GM21528 (cell line): Measurements from ENCODE around the gene MAGI2.

Experiments used
- ATAC-seq: cut with Tn5 transposase; IDR thresholded peaks from one replicate; pipeline ENCODE4 v1.9.1; 2021; ENCODE audit warnings: mild to moderate bottlenecking, moderate library complexity; ENCODE audit not compliant: unreplicated experiment, low FRiP score

MAGI2 gene

GRCh38 chr7:78047800-78048199 is 1405.7 kb downstream of the MAGI2 start:
- no peak for ATAC-seq

GRCh38 chr7:78043159-78043558 is 1410.3 kb downstream of the MAGI2 start:
- no peak for ATAC-seq

- no peak for ATAC-seq
These were observed 1412.0 kb downstream of the MAGI2 start for GRCh38 chr7:78041423-78041822.

GRCh38 chr7:78039790-78040776 is 1413.4 kb downstream of the MAGI2 start:
- ATAC-seq = peak; percentile 64

- no peak for ATAC-seq
These were observed 1414.9 kb downstream of the MAGI2 start for GRCh38 chr7:78038465-78039080.

GRCh38 chr7:78037603-78038002 is 1415.9 kb downstream of the MAGI2 start:
- ATAC-seq = no peak

GRCh38 chr7:78033410-78033809 is 1420.1 kb downstream of the MAGI2 start:
- ATAC-seq = no peak

GRCh38 chr7:78026492-78026891 is 1427.0 kb downstream of the MAGI2 start:
- no peak for ATAC-seq

GRCh38 chr7:78024591-78024990 is 1428.9 kb downstream of the MAGI2 start:
- ATAC-seq = no peak

GRCh38 chr7:78023191-78023590 is 1430.3 kb downstream of the MAGI2 start:
- no peak for ATAC-seq

- no peak for ATAC-seq
These were observed 1431.3 kb downstream of the MAGI2 start for GRCh38 chr7:78022165-78022564.

GRCh38 chr7:78020874-78021249 is 1432.6 kb downstream of the MAGI2 start:
- no peak for ATAC-seq

GRCh38 chr7:78020136-78020873 is 1433.2 kb downstream of the MAGI2 start:
- ATAC-seq = peak; percentile 56

GRCh38 chr7:78019447-78020135 is 1433.9 kb downstream of the MAGI2 start:
- peak; percentile 90 for ATAC-seq

- no peak for ATAC-seq
These were observed 1434.6 kb downstream of the MAGI2 start for GRCh38 chr7:78018641-78019446.

GRCh38 chr7:78017591-78018100 is 1435.8 kb downstream of the MAGI2 start:
- no peak for ATAC-seq

- ATAC-seq = no peak
These were observed 1437.8 kb downstream of the MAGI2 start for GRCh38 chr7:78015574-78016260.

- no peak for ATAC-seq
These were observed 1439.1 kb downstream of the MAGI2 start for GRCh38 chr7:78014401-78014800.

GRCh38 chr7:78013386-78013785 is 1440.1 kb downstream of the MAGI2 start:
- no peak for ATAC-seq
